ENCODE measurements around the gene ATP2B2.

The ATP2B2 gene

GRCh38 chr3:10306156-10306555 is 199.2 kb downstream of the ATP2B2 start:
- no peak for ATAC-seq
- TF ChIP-seq ISL1 (CRISPR knock-in tag; IDR thresholded peaks at IDR 0.05) (no peak), SNAI2 (CRISPR knock-in tag; IDR thresholded peaks at IDR 0.05) (no peak), RARB (CRISPR knock-in tag; IDR thresholded peaks at IDR 0.05) (no peak), CSDC2 (CRISPR knock-in tag; IDR thresholded peaks at IDR 0.05) (no peak), ZFP30 (CRISPR knock-in tag; IDR thresholded peaks at IDR 0.05) (no peak), TSHZ2 (CRISPR knock-in tag; IDR thresholded peaks at IDR 0.05) (no peak), CSRNP3 (CRISPR knock-in tag; IDR thresholded peaks at IDR 0.05) (no peak), ZC3H10 (CRISPR knock-in tag; IDR thresholded peaks at IDR 0.05) (no peak), CREB5 (CRISPR knock-in tag; IDR thresholded peaks at IDR 0.05; ENCODE audit: low read depth) (no peak), TCF4 (CRISPR knock-in tag; IDR thresholded peaks at IDR 0.05; ENCODE audit: borderline replicate concordance) (no peak), ZNF8 (CRISPR knock-in tag; IDR thresholded peaks at IDR 0.05) (no peak), ZFP3 (CRISPR knock-in tag; IDR thresholded peaks at IDR 0.05) (no peak), ESRRG (CRISPR knock-in tag; IDR thresholded peaks at IDR 0.05) (no peak), BACH2 (CRISPR knock-in tag; IDR thresholded peaks at IDR 0.05; ENCODE audit: borderline replicate concordance) (no peak), ZNF565 (CRISPR knock-in tag; conservative IDR thresholded peaks at IDR 0.05; ENCODE audit: low read depth) (no peak), TOX (CRISPR knock-in tag; IDR thresholded peaks at IDR 0.05; ENCODE audit: borderline replicate concordance) (no peak)

GRCh38 chr3:10305331-10305902 is 200.0 kb downstream of the ATP2B2 start:
- ATAC-seq, result no peak
- TF ChIP-seq ARNTL (CRISPR knock-in tag; IDR thresholded peaks at IDR 0.05; ENCODE audit: borderline replicate concordance, low read depth), result no peak
- no peak for TF ChIP-seq ZFP30 (CRISPR knock-in tag; IDR thresholded peaks at IDR 0.05)
- TF ChIP-seq RARB (CRISPR knock-in tag; IDR thresholded peaks at IDR 0.05), result no peak
- no peak for TF ChIP-seq PPARA (CRISPR knock-in tag; IDR thresholded peaks at IDR 0.05; ENCODE audit: borderline replicate concordance)
- no peak for TF ChIP-seq ZC3H10 (CRISPR knock-in tag; IDR thresholded peaks at IDR 0.05)
- TF ChIP-seq PATZ1 (CRISPR knock-in tag; IDR thresholded peaks at IDR 0.05; ENCODE audit: borderline replicate concordance), result no peak
- no peak for TF ChIP-seq SNAI2 (CRISPR knock-in tag; IDR thresholded peaks at IDR 0.05)
- TF ChIP-seq TSHZ2 (CRISPR knock-in tag; IDR thresholded peaks at IDR 0.05), result no peak
- TF ChIP-seq BACH2 (CRISPR knock-in tag; IDR thresholded peaks at IDR 0.05; ENCODE audit: borderline replicate concordance), result no peak
- no peak for TF ChIP-seq POU6F1 (CRISPR knock-in tag; IDR thresholded peaks at IDR 0.05; ENCODE audit: borderline replicate concordance, low read depth)
- TF ChIP-seq CSDC2 (CRISPR knock-in tag; IDR thresholded peaks at IDR 0.05), result no peak

Data from SK-N-SH treated with all-trans-retinoic acid at 6 μM for 48 hours (cell line).